ENCODE data around the gene ZNF75A.

ZNF75A gene

GRCh38 chr16:3304370-3304769, 927 bp upstream of the ZNF75A start:
- Histone ChIP-seq H3K27me3 (ENCODE audit: control insufficient read depth, low read length) (no peaks in the 10 kb centered on the region), H3K4me2 (ENCODE audit: low read length) (peak overlapping the region; percentile 77), H3F3A (ENCODE audit: control insufficient read depth, insufficient read depth) (peaks cover 3% of the 10 kb centered on the region; the same call in 1 of the 2 replicates), H3K79me2 (ENCODE audit: control insufficient read depth, low read length) (peaks cover 30% of the 10 kb centered on the region), H4K20me1 (ENCODE audit: control insufficient read depth, insufficient read depth, low read depth, low read length) (no peaks in the 10 kb centered on the region), H3K4me1 (ENCODE audit: control insufficient read depth, low read length) (peaks cover 23% of the 10 kb centered on the region), H3K4me3 (ENCODE audit: low read length) (peak overlapping the region; percentile 85), H3K27ac (ENCODE audit: low read depth, low read length) (no peak overlapping the region; the same call in 1 of the 2 replicates), H3K9me2 (replicated peaks; ENCODE audit: control insufficient read depth, low read length) (no peaks in the 10 kb centered on the region), H3K9me3 (ENCODE audit: control insufficient read depth, insufficient read depth, low read length) (peaks cover 40% of the 10 kb centered on the region), H3K36me3 (ENCODE audit: control insufficient read depth, low read length) (peaks cover 57% of the 10 kb centered on the region)
- TF ChIP-seq, protein P1, sequence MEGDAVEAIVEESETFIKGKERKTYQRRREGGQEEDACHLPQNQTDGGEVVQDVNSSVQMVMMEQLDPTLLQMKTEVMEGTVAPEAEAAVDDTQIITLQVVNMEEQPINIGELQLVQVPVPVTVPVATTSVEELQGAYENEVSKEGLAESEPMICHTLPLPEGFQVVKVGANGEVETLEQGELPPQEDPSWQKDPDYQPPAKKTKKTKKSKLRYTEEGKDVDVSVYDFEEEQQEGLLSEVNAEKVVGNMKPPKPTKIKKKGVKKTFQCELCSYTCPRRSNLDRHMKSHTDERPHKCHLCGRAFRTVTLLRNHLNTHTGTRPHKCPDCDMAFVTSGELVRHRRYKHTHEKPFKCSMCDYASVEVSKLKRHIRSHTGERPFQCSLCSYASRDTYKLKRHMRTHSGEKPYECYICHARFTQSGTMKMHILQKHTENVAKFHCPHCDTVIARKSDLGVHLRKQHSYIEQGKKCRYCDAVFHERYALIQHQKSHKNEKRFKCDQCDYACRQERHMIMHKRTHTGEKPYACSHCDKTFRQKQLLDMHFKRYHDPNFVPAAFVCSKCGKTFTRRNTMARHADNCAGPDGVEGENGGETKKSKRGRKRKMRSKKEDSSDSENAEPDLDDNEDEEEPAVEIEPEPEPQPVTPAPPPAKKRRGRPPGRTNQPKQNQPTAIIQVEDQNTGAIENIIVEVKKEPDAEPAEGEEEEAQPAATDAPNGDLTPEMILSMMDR (IDR thresholded peaks at IDR 0.05; ENCODE audit: low read depth, low read length, poor library complexity, severe bottlenecking): no peak
- TF ChIP-seq EZH2phosphoT487 (IDR thresholded peaks at IDR 0.05; ENCODE audit: borderline replicate concordance, low read length): no peak

DNA sequence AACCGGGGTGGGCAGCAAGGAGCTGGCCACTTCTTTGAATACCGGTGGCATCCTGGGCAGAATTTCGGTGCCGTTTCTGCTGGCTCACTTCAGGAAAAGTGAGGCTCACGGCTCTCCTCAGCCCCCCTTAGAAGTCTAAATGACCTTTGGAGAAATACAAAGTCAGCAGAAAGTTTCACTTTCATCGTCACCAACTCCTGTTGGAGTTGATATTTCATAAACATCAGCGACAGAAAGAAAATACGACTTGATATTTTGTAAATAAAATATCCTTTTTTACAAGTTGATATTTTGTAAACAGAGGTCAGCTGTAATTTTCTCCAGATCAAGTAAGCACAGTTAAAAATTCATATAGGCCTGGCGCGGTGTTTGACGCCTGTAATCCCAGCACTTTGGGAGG, 781 bp downstream of the ZNF75A start:
- TF ChIP-seq, protein P1 (IDR thresholded peaks at IDR 0.05; ENCODE audit: low read depth, low read length, poor library complexity, severe bottlenecking): no peak
- TF ChIP-seq EZH2phosphoT487 (IDR thresholded peaks at IDR 0.05; ENCODE audit: borderline replicate concordance, low read length): no peak
- peaks cover 30% of the 10 kb centered on the region for H3K79me2 ChIP-seq (ENCODE audit: control insufficient read depth, low read length)
- H3K4me2 ChIP-seq (ENCODE audit: low read length): peak overlapping the region; percentile 77
- H3K27me3 ChIP-seq (ENCODE audit: control insufficient read depth, low read length): no peaks in the 10 kb centered on the region
- H3K4me3 ChIP-seq (ENCODE audit: low read length): peak overlapping the region; percentile 85
- H3K36me3 ChIP-seq (ENCODE audit: control insufficient read depth, low read length): peaks cover 53% of the 10 kb centered on the region
- H3F3A ChIP-seq (ENCODE audit: control insufficient read depth, insufficient read depth): peaks cover 3% of the 10 kb centered on the region; the same call in 1 of the 2 replicates
- H4K20me1 ChIP-seq (ENCODE audit: control insufficient read depth, insufficient read depth, low read depth, low read length): no peaks in the 10 kb centered on the region
- H3K9me2 ChIP-seq (replicated peaks; ENCODE audit: control insufficient read depth, low read length): no peaks in the 10 kb centered on the region
- peaks cover 32% of the 10 kb centered on the region for H3K9me3 ChIP-seq (ENCODE audit: control insufficient read depth, insufficient read depth, low read length)
- peaks cover 23% of the 10 kb centered on the region for H3K4me1 ChIP-seq (ENCODE audit: control insufficient read depth, low read length)
- H3K27ac ChIP-seq (ENCODE audit: low read depth, low read length): no peak overlapping the region

- peaks cover 40% of the 10 kb centered on the region for H3K9me3 ChIP-seq (ENCODE audit: control insufficient read depth, insufficient read depth, low read length)
- TF ChIP-seq, protein P1 (IDR thresholded peaks at IDR 0.05; ENCODE audit: low read depth, low read length, poor library complexity, severe bottlenecking): no peak
- no peak for TF ChIP-seq EZH2phosphoT487 (IDR thresholded peaks at IDR 0.05; ENCODE audit: borderline replicate concordance, low read length)
Observed at GRCh38 chr16:3311496-3311895, 6.2 kb downstream of the ZNF75A start.

More at GRCh38 chr16:3311496-3311895, 6.2 kb downstream of the ZNF75A start:
- Histone ChIP-seq H3K4me3 (ENCODE audit: low read length) (no peak overlapping the region), H3K79me2 (ENCODE audit: control insufficient read depth, low read length) (peaks cover 11% of the 10 kb centered on the region), H3K27me3 (ENCODE audit: control insufficient read depth, low read length) (no peaks in the 10 kb centered on the region), H3K4me1 (ENCODE audit: control insufficient read depth, low read length) (no peaks in the 10 kb centered on the region; the same call in 1 of the 2 replicates), H3K4me2 (ENCODE audit: low read length) (no peak overlapping the region), H4K20me1 (ENCODE audit: control insufficient read depth, insufficient read depth, low read depth, low read length) (no peaks in the 10 kb centered on the region), H3K36me3 (ENCODE audit: control insufficient read depth, low read length) (peaks cover 77% of the 10 kb centered on the region), H3F3A (ENCODE audit: control insufficient read depth, insufficient read depth) (no peaks in the 10 kb centered on the region), H3K27ac (ENCODE audit: low read depth, low read length) (no peak overlapping the region), H3K9me2 (replicated peaks; ENCODE audit: control insufficient read depth, low read length) (no peaks in the 10 kb centered on the region)
